GM19324 (cell line): ENCODE results near the gene ST3GAL5.
A peak's percentile ranks its signal among the peaks of the same experiment; 100 is the strongest.

Experiments
- ATAC-seq: cut with Tn5 transposase; IDR thresholded peaks from one replicate; pipeline ENCODE4 v1.9.1; 2021; ENCODE audit warnings: mild to moderate bottlenecking, moderate library complexity; ENCODE audit not compliant: unreplicated experiment, low FRiP score

The ST3GAL5 gene

GRCh38 chr2:85867556-85868292 lies 21.1 kb downstream of the ST3GAL5 start:
- no peak for ATAC-seq

DNA sequence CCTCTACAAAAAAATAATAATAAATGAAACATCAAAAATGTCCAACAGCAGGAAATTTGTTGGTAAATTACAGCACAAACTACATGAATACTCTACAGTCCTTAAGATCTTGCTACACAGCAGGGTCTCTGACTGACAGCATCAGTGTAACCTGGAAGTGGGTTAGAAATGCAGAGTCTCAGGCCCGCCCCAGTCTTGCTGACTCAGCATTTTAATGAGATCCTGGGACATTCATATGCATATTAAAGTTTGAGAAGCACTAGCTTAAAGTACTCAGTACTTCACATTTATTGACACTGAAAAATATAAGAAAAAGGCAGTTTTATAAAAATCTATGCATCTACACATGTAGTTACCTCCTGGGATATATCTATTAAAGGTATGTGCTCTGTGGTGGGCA lies 21.7 kb downstream of the ST3GAL5 start:
- no peak for ATAC-seq

GRCh38 chr2:85866165-85866659 lies 22.6 kb downstream of the ST3GAL5 start:
- ATAC-seq, result no peak

DNA sequence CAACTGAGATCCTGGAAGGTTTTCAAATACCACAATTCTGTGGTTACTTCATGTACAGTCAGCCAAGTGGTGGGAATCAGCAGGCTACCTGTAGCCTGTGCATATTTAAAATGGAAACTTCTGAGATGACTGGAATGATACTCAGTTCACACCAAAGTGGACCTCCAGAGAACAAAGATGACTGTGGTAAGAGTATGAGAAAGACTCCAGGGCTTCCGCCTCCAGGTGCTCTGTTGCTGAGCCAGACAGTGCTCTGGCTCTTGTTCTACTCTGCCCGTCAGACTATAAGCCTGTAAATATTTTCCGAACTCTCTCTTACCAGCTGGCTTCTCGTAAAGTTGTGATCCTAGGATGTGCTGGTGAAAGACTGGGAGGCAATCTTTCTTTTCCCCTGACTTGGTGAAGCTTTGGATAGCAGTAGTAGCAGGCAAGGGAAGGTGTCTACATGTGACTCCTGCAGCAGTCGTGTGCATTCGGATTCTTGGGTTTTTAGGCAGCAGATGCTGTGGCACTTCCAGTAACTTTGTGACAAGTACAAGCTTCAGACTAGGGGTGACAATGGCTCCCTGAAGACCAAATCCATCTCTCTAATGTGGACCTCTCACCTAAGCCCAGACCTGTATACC lies 23.1 kb downstream of the ST3GAL5 start:
- no peak for ATAC-seq

DNA sequence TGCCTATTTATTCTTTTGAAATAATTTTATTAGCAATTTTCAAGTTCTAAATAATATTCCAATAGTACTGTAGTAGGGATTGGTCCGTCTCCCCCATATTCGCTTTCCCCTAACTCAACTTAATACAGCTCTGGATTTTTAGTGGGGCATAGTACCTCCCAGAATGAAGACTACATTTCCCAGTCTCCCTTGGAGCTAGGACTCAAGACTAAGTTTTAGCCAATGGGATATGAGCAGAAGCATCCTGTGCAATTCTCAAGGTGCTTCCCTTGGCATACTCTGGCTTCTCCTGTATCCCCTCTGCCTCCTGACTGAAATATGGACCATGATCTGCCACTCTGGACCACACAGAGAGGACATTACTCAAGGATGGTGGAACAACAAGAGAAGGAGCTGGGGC lies 24.1 kb downstream of the ST3GAL5 start:
- no peak for ATAC-seq

- ATAC-seq, result no peak
These were observed 26.4 kb downstream of the ST3GAL5 start for GRCh38 chr2:85862426-85862825.

DNA sequence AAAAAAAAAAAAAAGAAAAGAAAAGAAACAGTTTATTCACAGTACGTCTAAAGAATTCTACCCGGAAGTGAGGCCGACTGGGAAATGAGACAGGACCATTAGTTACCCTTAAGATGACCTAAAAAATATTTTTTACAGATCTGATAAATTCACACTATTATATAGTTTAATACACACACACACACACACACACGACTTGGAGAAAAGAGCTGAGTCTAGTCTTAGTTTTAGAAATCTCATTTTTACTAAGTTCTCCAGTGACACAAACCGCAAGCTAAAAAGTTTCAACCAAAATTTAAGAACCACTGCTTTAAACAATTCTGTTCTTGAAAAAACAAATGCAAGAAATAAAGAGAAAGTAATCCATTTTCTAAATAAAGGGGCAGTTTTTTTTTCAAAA lies 27.1 kb downstream of the ST3GAL5 start:
- ATAC-seq, result no peak

GRCh38 chr2:85861180-85861579 lies 27.6 kb downstream of the ST3GAL5 start:
- ATAC-seq, result no peak

- ATAC-seq, result no peak
These were observed 29.9 kb downstream of the ST3GAL5 start for GRCh38 chr2:85858841-85859240.

- no peak for ATAC-seq
These were observed 33.9 kb downstream of the ST3GAL5 start for GRCh38 chr2:85854897-85855296.

GRCh38 chr2:85854166-85854509 lies 34.7 kb downstream of the ST3GAL5 start:
- ATAC-seq, result peak; percentile 10

- ATAC-seq, result peak; percentile 37
These were observed 35.2 kb downstream of the ST3GAL5 start for GRCh38 chr2:85853499-85854165.

DNA sequence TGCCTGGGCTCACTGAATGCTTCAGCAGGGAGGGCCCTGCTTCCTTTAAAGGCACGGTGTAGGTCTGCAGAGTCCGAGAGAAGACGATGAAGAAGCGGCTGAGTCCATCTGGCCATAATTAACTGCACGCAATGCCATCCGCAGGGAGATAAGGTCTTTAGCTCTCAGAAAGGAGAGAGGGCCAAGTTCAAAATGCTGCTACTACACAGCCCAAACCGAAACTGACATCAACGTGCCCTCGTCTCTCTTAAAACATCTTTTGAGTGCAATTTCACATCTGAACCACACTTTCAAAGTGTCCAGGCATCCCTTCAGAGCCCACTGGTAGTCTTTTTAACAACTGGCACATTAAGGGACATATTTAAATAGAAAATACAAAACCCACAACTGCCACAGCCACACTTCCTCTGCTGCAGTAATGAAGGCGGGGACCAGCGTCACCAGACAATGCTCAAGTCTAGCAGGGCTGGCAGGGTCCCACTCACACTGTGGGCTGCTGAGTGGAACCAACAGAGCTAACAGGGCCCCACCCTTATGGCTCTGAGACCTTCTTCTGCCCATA lies 35.8 kb downstream of the ST3GAL5 start:
- ATAC-seq, result peak; percentile 72

DNA sequence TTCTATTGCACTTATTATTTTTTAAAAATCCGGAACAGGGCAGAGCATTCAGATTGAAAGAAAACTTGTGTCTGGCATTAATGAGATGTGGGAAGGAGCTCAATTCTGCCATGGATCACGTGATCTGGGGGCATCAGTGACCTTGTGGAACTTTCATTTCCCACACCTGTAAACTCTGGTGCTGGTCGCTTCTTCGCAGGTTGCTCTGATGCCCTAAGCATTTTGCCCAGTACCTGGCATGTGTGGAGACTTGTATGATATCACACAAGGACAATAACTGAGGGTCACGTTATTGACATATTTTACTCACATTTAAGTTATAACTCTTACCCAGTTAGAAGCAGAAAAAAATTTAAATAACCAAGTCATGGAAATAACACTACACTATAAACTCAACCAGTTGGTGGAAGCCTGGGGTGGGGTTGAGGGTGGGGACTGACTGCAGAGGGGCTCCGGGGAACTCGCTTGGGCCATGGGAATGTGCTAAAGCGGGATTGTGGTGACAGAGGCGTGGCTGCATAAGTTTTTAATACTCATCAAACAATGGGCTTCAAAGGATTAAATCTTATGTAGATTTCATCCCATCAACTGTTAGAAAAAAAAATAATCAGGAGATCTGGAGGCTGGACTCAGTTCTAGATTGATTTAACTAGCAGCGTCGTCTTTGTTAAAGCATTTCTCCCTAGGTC lies 36.5 kb downstream of the ST3GAL5 start:
- no peak for ATAC-seq

- no peak for ATAC-seq
These were observed 37.3 kb downstream of the ST3GAL5 start for GRCh38 chr2:85851253-85852151.

GRCh38 chr2:85850451-85850850 lies 38.3 kb downstream of the ST3GAL5 start:
- ATAC-seq, result no peak

DNA sequence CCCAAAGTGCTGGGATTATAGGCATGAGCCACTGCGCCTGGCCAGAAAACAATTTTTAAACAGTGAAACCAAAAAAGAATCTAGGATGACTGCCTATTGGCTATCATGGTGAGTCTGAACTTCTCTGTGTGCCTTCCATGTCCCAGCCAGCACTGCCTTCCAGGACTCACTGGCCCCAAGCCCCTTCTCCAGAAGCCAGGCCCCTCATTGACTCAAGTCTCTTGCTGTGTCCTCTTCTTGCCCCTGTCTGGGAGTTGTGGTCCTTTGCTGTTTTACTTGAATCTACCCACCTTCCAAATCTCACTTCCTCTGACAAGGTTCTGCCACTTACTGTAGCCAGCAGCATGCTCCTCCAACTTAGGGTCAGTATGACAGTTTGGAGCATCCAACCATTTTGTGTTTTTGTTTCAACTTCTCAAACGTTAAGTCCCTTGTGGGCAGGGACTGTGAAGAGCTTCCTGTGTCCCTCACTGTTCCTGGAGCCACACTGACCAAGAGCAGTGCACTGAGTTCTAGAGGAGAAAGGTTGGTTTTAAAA lies 41.7 kb downstream of the ST3GAL5 start:
- no peak for ATAC-seq

- no peak for ATAC-seq
These were observed 42.4 kb downstream of the ST3GAL5 start for GRCh38 chr2:85846411-85846810.

- ATAC-seq, result no peak
These were observed 44.3 kb downstream of the ST3GAL5 start for GRCh38 chr2:85844486-85844885.
